Glomerular endothelial cell (primary cell): ENCODE results near the gene SLC9C1. TPM values are rescaled to one million over a fixed set of nuclear protein-coding genes. Genes with fewer than 3 reads are reported as not detected.

Source experiments
- DNase-seq: peaks from one replicate; pipeline ENCODE4 v3.0.0-alpha.2; 2011; ENCODE audit warnings: low read depth, low spot score; ENCODE audit errors: extremely low read depth
- total RNA-seq: library from RNA; depleted of rRNA; stranded (reverse); fragments of >200 nt; gene quantifications from 2 replicates; pipeline ENCODE4 v1.2.3, GENCODE V29; 2015

Gene SLC9C1
- total RNA-seq, 1 donor from 2014 or later = not detected

GRCh38 chr3:112132975-112133448 lies 161.0 kb downstream of the SLC9C1 start, which contains the start of gene GCSAM:
Gene GCSAM (minus strand): TSS chr3:112133248. CDS start chr3:112133120, 128 bp downstream.
- no peak for DNase-seq

GRCh38 chr3:112132554-112132953 lies 161.5 kb downstream of the SLC9C1 start:
- no peak for DNase-seq

GRCh38 chr3:112132088-112132487 lies 161.9 kb downstream of the SLC9C1 start:
- no peak for DNase-seq

GRCh38 chr3:112131111-112131510 lies 162.9 kb downstream of the SLC9C1 start:
- DNase-seq = no peak

- no peak for DNase-seq
Measured at GRCh38 chr3:112130638-112130993, 163.4 kb downstream of the SLC9C1 start.

GRCh38 chr3:112129925-112130637 lies 163.9 kb downstream of the SLC9C1 start:
- no peak for DNase-seq

- DNase-seq = no peak
Measured at GRCh38 chr3:112128843-112129727, 164.9 kb downstream of the SLC9C1 start.

GRCh38 chr3:112127522-112128494 lies 166.2 kb downstream of the SLC9C1 start:
- DNase-seq = no peak

- no peak for DNase-seq
Measured at GRCh38 chr3:112126511-112126911, 167.5 kb downstream of the SLC9C1 start.

- no peak for DNase-seq
Measured at GRCh38 chr3:112124907-112125607, 169.0 kb downstream of the SLC9C1 start.

GRCh38 chr3:112123548-112123947 lies 170.5 kb downstream of the SLC9C1 start:
- DNase-seq = no peak

- no peak for DNase-seq
Measured at GRCh38 chr3:112122870-112123269, 171.1 kb downstream of the SLC9C1 start.

GRCh38 chr3:112121577-112122547 lies 172.2 kb downstream of the SLC9C1 start:
- no peak for DNase-seq

- DNase-seq = no peak
Measured at GRCh38 chr3:112119962-112120836, 173.8 kb downstream of the SLC9C1 start.

- DNase-seq = no peak
Measured at GRCh38 chr3:112117841-112118571, 176.0 kb downstream of the SLC9C1 start.

GRCh38 chr3:112117415-112117814 lies 176.6 kb downstream of the SLC9C1 start:
- no peak for DNase-seq

- no peak for DNase-seq
Measured at GRCh38 chr3:112116748-112117186, 177.2 kb downstream of the SLC9C1 start.
